K562 (cell line): Measurements from ENCODE around the gene TRIM65. TPM values are rescaled to one million over a fixed set of nuclear protein-coding genes. Genes with fewer than 3 reads are reported as not detected.

ENCODE experiments used
- ARID1B ChIP-seq: fragments of 450-650 bp; IDR thresholded peaks from 2 replicates; pipeline ENCODE4 v1.6.1; 2016; ENCODE audit warnings: antibody characterized with exemption, mild to moderate bottlenecking, inconsistent platforms
- ATF2 ChIP-seq: sonication (generic); formaldehyde crosslinking; IDR thresholded peaks from 2 replicates; pipeline ENCODE4 v1.8.1; 2022; ENCODE audit warnings: missing genetic modification reagents
- BRD4 ChIP-seq: fragments of 200-600 bp; sonication (generic); IDR thresholded peaks from 2 replicates; pipeline ENCODE4 v1.6.1; 2017; ENCODE audit warnings: inconsistent platforms
- CTCF ChIP-seq, 3 experiments: IDR thresholded peaks in 2 of 3; conservative IDR thresholded peaks in 1 of 3; 2 replicates each; pipeline ENCODE4 v1.5.1; 2011 to 2012; ENCODE audit warnings: low read length in 3 of 3, mild to moderate bottlenecking in 3 of 3, control low read depth in 2 of 3, improper control_type of control experiment in 1 of 3, inconsistent platforms in 1 of 3, low read depth in 1 of 3, mixed read lengths in 1 of 3, moderate library complexity in 1 of 3; ENCODE audit not compliant: insufficient read depth in 2 of 3
- FOSL1 ChIP-seq: fragments of 200-800 bp; sonication (Bioruptor generic); conservative IDR thresholded peaks from 2 replicates; pipeline ENCODE4 v1.6.1; 2016; ENCODE audit warnings: missing genetic modification characterization, missing compliant biosample characterization
- FOXP4 ChIP-seq: sonication (generic); formaldehyde crosslinking; IDR thresholded peaks from 2 replicates; pipeline ENCODE4 v1.8.0; 2022; ENCODE audit warnings: mild to moderate bottlenecking, missing genetic modification reagents, borderline replicate concordance
- HLTF ChIP-seq: fragments of 450-650 bp; IDR thresholded peaks from 2 replicates; pipeline ENCODE4 v1.6.1; 2016
- KDM5B ChIP-seq: fragments of 200-600 bp; sonication (generic); IDR thresholded peaks from 2 replicates; pipeline ENCODE4 v1.6.1; 2012; ENCODE audit warnings: low read depth, mild to moderate bottlenecking, moderate library complexity, low read length, control low read depth, inconsistent platforms; ENCODE audit not compliant: insufficient replicate concordance
- MAFK ChIP-seq: IDR thresholded peaks from 2 replicates; pipeline ENCODE4 v1.6.1; 2011; ENCODE audit warnings: low read length, improper control_type of control experiment
- MYNN ChIP-seq, 2 experiments: sonication (generic); formaldehyde crosslinking in 1 of 2; IDR thresholded peaks; 2 replicates each; pipeline versions ENCODE4 v1.5.0 to v1.6.1; 2016 to 2020; ENCODE audit warnings: antibody characterized with exemption in 1 of 2, missing genetic modification reagents in 1 of 2
- PML ChIP-seq: IDR thresholded peaks from 2 replicates; pipeline ENCODE4 v1.6.1; 2012; ENCODE audit warnings: low read length, inconsistent platforms
- RHOXF2B ChIP-seq: fragments of 250-450 bp; sonication (Bioruptor Pico); conservative IDR thresholded peaks from 2 replicates; pipeline ENCODE4 v1.5.1; 2021
- ZNF316 ChIP-seq: fragments of 450-650 bp; IDR thresholded peaks from 2 replicates; pipeline ENCODE4 v1.6.1; 2016
- ZNF589 ChIP-seq: fragments of 200-800 bp; sonication (Bioruptor generic); IDR thresholded peaks from 2 replicates; pipeline ENCODE4 v1.6.1; 2016; ENCODE audit warnings: low read depth, missing genetic modification characterization, missing compliant biosample characterization
- ZNF740 ChIP-seq, 3 experiments: fragments of 200-800 bp in 1 of 3; sonication (Bioruptor generic) in 1 of 3; sonication (generic) in 1 of 3; formaldehyde crosslinking in 1 of 3; IDR thresholded peaks; 2 replicates each; pipeline versions ENCODE4 v1.6.1 to v1.8.0; 2016 to 2022; ENCODE audit warnings: mild to moderate bottlenecking in 2 of 3, missing compliant biosample characterization in 2 of 3, missing genetic modification characterization in 2 of 3, missing genetic modification reagents in 1 of 3
- ZNF75A ChIP-seq: fragments of 450-650 bp; formaldehyde crosslinking; IDR thresholded peaks from 2 replicates; pipeline ENCODE4 v1.4.0; 2020; ENCODE audit warnings: mild to moderate bottlenecking
- ZNF764 ChIP-seq: fragments of 250-450 bp; sonication (Bioruptor Pico); IDR thresholded peaks from 2 replicates; pipeline ENCODE4 v1.4.0; 2020; ENCODE audit warnings: low read depth, mild to moderate bottlenecking, moderate library complexity
- polyA plus RNA-seq, 8 experiments: library from polyadenylated mRNA; depleted of rRNA in 4 of 8; stranded (reverse) in 5 of 8; unstranded in 3 of 8; fragments of >200 nt; fragmentation: Nextera tagmentation in 2 of 8; fragmentation: Illumina TruSeq in 1 of 8; extraction: Ambion mirVana in 2 of 8; extraction: Trizol in 1 of 8; gene quantifications; 2 replicates each; pipeline versions ENCODE4 v1.2.1 to v1.2.3, GENCODE V29; 2011 to 2014; ENCODE audit warnings: inconsistent platforms in 1 of 8, missing spikeins in 1 of 8
- total RNA-seq, 7 experiments: library from RNA; depleted of rRNA in 6 of 7; stranded (reverse); fragments of >200 nt in 6 of 7; fragmentation: Illumina TruSeq in 2 of 7; extraction: Trizol in 2 of 7; gene quantifications; 2 replicates each; pipeline versions ENCODE4 v1.2.1 to v1.2.3, GENCODE V29; 2011 to 2021; ENCODE audit warnings: low replicate concordance in 1 of 7

The TRIM65 gene
- total and polyA plus RNA-seq, 9 of the 15 experiments (the other 6 are each of a cell fraction or from before 2014, with no cell fraction given) = 2.8 to 45.7 (median 22.9) TPM

- no peak for TF ChIP-seq MYNN (IDR thresholded peaks at IDR 0.05)
- no peak for TF ChIP-seq MYNN (CRISPR knock-in tag; IDR thresholded peaks at IDR 0.05)
- peak; percentile 40 for TF ChIP-seq KDM5B
- 0 out of 2 replicates have a peak, but pooled peaks have one; percentile 14 for TF ChIP-seq ARID1B
- TF ChIP-seq ZNF75A (CRISPR knock-in tag) = no peak
- TF ChIP-seq BRD4 = no peak
- TF ChIP-seq ATF2 (CRISPR knock-in tag) = no peak
- peak; percentile 18; the same call in 1 of the 2 replicates for TF ChIP-seq PML
- TF ChIP-seq FOXP4 (CRISPR knock-in tag) = no peak
- TF ChIP-seq ZNF589 (CRISPR knock-in tag) = peak; percentile 16; the same call in 1 of the 2 replicates
- no peak for TF ChIP-seq CTCF (IDR thresholded peaks at IDR 0.05 in 2 of 3, conservative IDR thresholded peaks at IDR 0.05 in 1 of 3; ENCODE audit: insufficient read depth in 2 of 3, low read depth in 1 of 3, low read length in 3 of 3)
- TF ChIP-seq ZNF764 = no peak
- peak; percentile 69 for TF ChIP-seq FOSL1 (tag)
- no peak for TF ChIP-seq ZNF740 (CRISPR knock-in tag; IDR thresholded peaks at IDR 0.05)
- no peak for TF ChIP-seq ZNF740 (tag; IDR thresholded peaks at IDR 0.05)
- no peak for TF ChIP-seq RHOXF2B (CRISPR knock-in tag)
- no peak for TF ChIP-seq HLTF
- TF ChIP-seq ZNF316 = peak; percentile 60
- no peak for TF ChIP-seq MAFK
These were observed 42.5 kb downstream of the TRIM65 start (continued) for GRCh38 chr17:75854101-75854748.
